ENCODE results near the gene RMND1. TPM values are rescaled to one million over a fixed set of nuclear protein-coding genes. Genes with fewer than 3 reads are reported as not detected.
"Not testable (repeated sequence)": the region's sequence is repeated elsewhere in the genome, so short reads cannot be mapped to it uniquely, and the experiment has no call there.

RMND1 gene
- total and polyA plus RNA-seq, 2 of the 13 experiments (the other 11 are each of a cell fraction or from before 2014, with no cell fraction given), result 34.0 to 72.5 TPM

- no peak overlapping the region for H3K4me2 ChIP-seq (ENCODE audit: low read depth, low read length)
- peaks cover 84% of the 10 kb centered on the region for H3K79me2 ChIP-seq (ENCODE audit: insufficient read depth, low read length)
- FAIRE-seq (no peak), ATAC-seq (no peak), DNase-seq (ENCODE audit: low spot score) (no peak)
- peaks cover 26% of the 10 kb centered on the region for H3K4me1 ChIP-seq (ENCODE audit: insufficient read depth, low read length)
- H3K9ac ChIP-seq (ENCODE audit: insufficient read depth, low read depth, low read length), result no peak overlapping the region
- in situ Hi-C loops (cut with HindIII; ENCODE audit: extremely low pct_ligation_motif_present, low pct_unique_long_range_greater_than_20kb) (no loop called here), intact Hi-C loops (cut with micrococcal nuclease; ENCODE audit: unreplicated experiment) (no loop called here)
- ChIA-PET POLR2A (no interaction called here), CTCF (ENCODE audit: low intra/inter-chr PET ratio, low total read pairs) (no interaction called here)
- no peak overlapping the region for H3K27ac ChIP-seq (ENCODE audit: extremely low read length, insufficient read depth, low read length)
- H4K20me1 ChIP-seq (ENCODE audit: insufficient read depth, low read length), result no peaks in the 10 kb centered on the region
- no peaks in the 10 kb centered on the region for H3K27me3 ChIP-seq (ENCODE audit: control insufficient read depth in 1 of 2, insufficient read depth in 2 of 2, low read length in 2 of 2)
- peaks cover 0 to 1% of the 10 kb centered on the region in 2 experiments; a peak in 1 of 5 replicates for H3K36me3 ChIP-seq (replicated peaks in 1 of 2; ENCODE audit: control insufficient read depth in 1 of 2, insufficient read depth in 2 of 2, low read length in 2 of 2)
- H3K4me3 ChIP-seq (replicated peaks in 1 of 3; ENCODE audit: insufficient read depth in 1 of 3, low read depth in 2 of 3, low read length in 3 of 3), result no peak overlapping the region
- no peak overlapping the region for H2AFZ ChIP-seq (ENCODE audit: low read length)
- BruUV-seq (replicated peaks), result no TSS peak
- no peaks in the 10 kb centered on the region for H3K9me3 ChIP-seq (ENCODE audit: low read length)
- TF ChIP-seq HNRNPLL (IDR thresholded peaks at IDR 0.05; ENCODE audit: low read depth, low read length, poor library complexity, severe bottlenecking) (no peak), MIXL1 (CRISPR knock-in tag; IDR thresholded peaks at IDR 0.05) (no peak), ZNF776 (CRISPR knock-in tag; IDR thresholded peaks at IDR 0.05) (no peak), SRSF9 (IDR thresholded peaks at IDR 0.05; ENCODE audit: borderline replicate concordance, insufficient read depth, low read depth, low read length, poor library complexity, severe bottlenecking) (no peak), NFE2L1 (CRISPR knock-in tag; IDR thresholded peaks at IDR 0.05; ENCODE audit: borderline replicate concordance) (no peak)
- 85% methylated on average over 5 of the region's 5 CpGs for WGBS (ENCODE audit: low lambda C conversion rate)
Observed at GRCh38 chr6:151384151-151384550, 67.8 kb downstream of the RMND1 start.

- BruUV-seq (replicated peaks); H3K36me3 ChIP-seq (replicated peaks in 1 of 2; ENCODE audit: control insufficient read depth in 1 of 2, insufficient read depth in 2 of 2, low read length in 2 of 2); H3K9me3 ChIP-seq (ENCODE audit: low read length); H3K9ac ChIP-seq (ENCODE audit: insufficient read depth, low read depth, low read length); H3K27ac ChIP-seq (ENCODE audit: extremely low read length, insufficient read depth, low read length); H2AFZ ChIP-seq (ENCODE audit: low read length); POLR2A ChIA-PET; H4K20me1 ChIP-seq (ENCODE audit: insufficient read depth, low read length); intact Hi-C loops (cut with micrococcal nuclease; ENCODE audit: unreplicated experiment); DNase-seq (ENCODE audit: low spot score); in situ Hi-C loops (cut with HindIII; ENCODE audit: extremely low pct_ligation_motif_present, low pct_unique_long_range_greater_than_20kb); H3K27me3 ChIP-seq (ENCODE audit: control insufficient read depth in 1 of 2, insufficient read depth in 2 of 2, low read length in 2 of 2); ATAC-seq; H3K4me3 ChIP-seq (replicated peaks in 1 of 3; ENCODE audit: insufficient read depth in 1 of 3, low read depth in 2 of 3, low read length in 3 of 3); H3K4me2 ChIP-seq (ENCODE audit: low read depth, low read length); CTCF ChIA-PET (ENCODE audit: low intra/inter-chr PET ratio, low total read pairs); FAIRE-seq: not testable (repeated sequence)
- Histone ChIP-seq H3K79me2 (ENCODE audit: insufficient read depth, low read length) (peaks cover 84% of the 10 kb centered on the region), H3K4me1 (ENCODE audit: insufficient read depth, low read length) (peaks cover 13% of the 10 kb centered on the region)
- TF ChIP-seq ZBTB33 (CRISPR knock-in tag; IDR thresholded peaks at IDR 0.05) (0 out of 2 replicates have a peak, but pooled peaks have one; percentile 28), ZNF350 (CRISPR knock-in tag; IDR thresholded peaks at IDR 0.05; ENCODE audit: borderline replicate concordance, low read depth) (0 out of 2 replicates have a peak, but pooled peaks have one; percentile 31)
- WGBS (ENCODE audit: low lambda C conversion rate), result 98% methylated on average over 9 of the region's 9 CpGs
Observed at GRCh38 chr6:151382631-151383030, 69.3 kb downstream of the RMND1 start.

Measured in HepG2 (cell line).